CD4-positive, alpha-beta T cell treated with Interleukin-10 for 1 hour (primary cell): ENCODE results near the gene CHIC2.

Experiments used
- DNase-seq: peaks from one replicate; pipeline ENCODE4 v3.0.0-alpha.2; 2020

CHIC2 gene

GRCh38 chr4:53997898-53998297 lies 66.5 kb downstream of the CHIC2 start:
- DNase-seq, result no peak

DNA sequence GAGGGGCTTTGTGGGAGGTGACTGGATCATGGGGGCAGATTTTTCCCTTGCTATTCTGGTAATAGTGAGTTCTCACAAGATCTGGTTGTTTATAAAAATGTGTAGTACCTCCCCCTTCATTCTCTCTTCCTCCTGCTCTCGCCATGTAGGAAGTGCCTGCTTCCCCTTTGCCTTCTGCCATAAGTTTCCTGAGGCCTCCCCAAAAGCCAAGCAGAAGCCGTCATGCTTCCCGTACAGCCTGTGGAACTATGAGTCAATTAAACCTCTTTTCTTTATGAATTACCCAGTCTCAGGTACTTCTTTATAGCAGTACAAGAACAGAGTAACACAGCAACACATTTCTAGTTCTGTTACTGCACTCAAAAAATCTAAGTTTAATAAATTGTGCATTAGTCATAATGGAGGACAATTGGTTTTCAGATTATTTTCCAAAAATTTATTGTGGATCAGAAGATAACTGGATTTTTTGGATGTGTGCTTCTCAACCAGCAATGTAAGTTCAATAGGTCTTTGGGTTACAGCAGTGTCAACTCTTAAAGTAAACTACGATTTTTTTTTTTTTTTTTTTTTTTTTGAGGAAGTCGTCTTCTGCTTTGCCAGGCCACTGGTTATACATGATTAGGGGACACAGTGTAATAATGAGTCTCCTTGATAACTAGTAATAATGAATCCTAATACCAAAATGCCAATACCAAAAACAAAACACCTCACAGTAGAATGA lies 69.9 kb downstream of the CHIC2 start:
- no peak for DNase-seq

- DNase-seq, result no peak
These were observed 71.6 kb downstream of the CHIC2 start for GRCh38 chr4:53992785-53993184.

DNA sequence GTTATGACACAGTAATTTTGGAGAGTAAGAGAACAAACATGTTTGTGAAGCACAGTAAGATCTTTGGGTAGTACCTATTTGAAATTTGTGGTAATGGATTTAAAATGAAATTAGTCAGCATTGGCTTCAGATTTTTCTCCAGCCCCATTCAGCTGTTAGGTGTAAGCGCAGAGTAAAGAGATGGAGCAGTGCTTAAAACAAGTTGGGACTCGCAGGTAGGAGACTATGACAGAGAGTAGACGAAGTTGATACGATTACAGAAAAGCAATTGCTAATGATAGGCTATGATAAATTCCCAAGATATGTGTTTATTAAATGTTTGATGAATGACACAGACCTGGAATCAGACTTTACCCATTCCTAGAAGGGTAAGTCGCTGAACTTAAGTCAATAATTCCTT lies 72.6 kb downstream of the CHIC2 start:
- no peak for DNase-seq

- no peak for DNase-seq
These were observed 73.8 kb downstream of the CHIC2 start for GRCh38 chr4:53990641-53991040.

DNA sequence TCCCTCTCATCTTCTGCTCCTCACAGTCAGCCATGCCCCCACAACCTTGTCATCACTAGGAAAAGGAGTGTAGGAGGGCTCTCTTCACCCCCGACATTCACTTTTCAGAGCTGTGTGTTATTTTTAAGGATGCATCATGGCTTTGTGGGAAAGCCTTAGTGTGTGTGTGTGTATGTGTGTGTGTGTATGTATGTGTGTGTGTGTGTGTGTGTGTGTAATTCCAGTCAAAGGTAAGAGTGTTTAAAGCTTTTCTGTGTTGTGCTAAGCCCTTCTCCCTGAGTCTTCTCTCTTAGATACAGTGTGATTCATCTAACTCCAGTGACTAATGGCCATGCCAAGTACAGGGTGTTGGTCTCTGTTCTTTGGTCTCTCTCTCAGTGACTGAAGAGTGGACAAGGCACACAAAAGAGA lies 76.6 kb downstream of the CHIC2 start:
- no peak for DNase-seq

DNA sequence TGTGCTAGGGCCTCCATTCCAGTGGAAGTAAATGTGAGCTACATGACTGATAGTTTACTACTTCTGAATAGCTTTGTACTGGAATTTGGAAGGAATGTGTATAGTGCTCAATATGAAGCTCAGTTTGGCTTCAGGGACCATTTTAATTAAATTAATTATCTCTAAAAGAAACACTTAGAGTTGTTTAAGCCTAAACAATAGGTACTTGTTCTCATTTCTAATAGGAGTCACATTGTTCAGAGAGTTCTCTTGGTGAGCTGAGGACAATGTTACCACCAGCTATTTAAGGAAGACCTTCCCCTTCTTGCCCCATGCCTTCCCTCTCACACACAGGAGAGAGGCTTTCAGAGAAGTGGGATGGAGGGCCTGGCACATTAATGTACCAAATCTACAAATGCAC lies 78.3 kb downstream of the CHIC2 start:
- DNase-seq, result no peak

- DNase-seq, result no peak
These were observed 82.8 kb downstream of the CHIC2 start for GRCh38 chr4:53981567-53981966.

DNA sequence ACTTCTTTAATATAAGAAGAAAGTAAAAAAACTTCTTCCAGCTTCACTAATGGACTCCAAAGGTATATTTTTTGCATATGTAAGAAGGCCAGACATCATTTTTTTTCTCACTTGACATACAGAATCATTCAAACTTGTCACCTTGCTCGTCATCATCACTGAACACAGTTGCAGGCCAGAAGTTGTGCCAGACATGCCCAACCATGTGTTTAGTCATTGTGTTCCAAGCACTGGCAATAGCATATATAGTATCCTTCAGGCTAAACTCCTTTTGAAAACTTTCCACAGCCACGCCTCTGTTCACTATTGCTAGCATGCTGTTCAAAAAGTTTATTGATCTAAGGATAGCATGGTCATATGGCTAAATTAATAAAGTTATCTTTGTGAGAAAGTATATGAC lies 83.3 kb downstream of the CHIC2 start:
- DNase-seq, result no peak

GRCh38 chr4:53974561-53974960 lies 89.8 kb downstream of the CHIC2 start:
- DNase-seq, result no peak

DNA sequence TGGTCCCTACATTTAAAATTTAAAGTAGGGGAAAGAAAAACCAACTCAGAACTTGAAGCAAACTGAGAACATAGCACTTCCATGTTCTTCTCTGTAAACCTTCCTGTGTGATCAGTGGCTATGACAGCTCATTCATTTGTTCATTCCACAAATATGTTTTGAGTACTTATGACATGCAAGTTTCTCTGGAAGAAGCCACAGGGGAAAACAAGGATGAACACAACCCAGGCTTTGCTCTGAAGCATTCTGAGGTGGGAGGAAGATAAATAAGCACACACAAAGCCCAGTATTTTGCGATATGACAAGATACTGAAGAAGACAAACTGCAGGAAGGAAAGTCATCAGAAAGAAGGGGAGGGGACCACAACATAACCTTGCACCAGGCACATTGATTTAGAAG lies 96.4 kb downstream of the CHIC2 start:
- DNase-seq, result no peak

- no peak for DNase-seq
These were observed 100.6 kb downstream of the CHIC2 start for GRCh38 chr4:53963781-53964180.

- DNase-seq, result no peak
These were observed 101.1 kb downstream of the CHIC2 start for GRCh38 chr4:53963336-53963735.

DNA sequence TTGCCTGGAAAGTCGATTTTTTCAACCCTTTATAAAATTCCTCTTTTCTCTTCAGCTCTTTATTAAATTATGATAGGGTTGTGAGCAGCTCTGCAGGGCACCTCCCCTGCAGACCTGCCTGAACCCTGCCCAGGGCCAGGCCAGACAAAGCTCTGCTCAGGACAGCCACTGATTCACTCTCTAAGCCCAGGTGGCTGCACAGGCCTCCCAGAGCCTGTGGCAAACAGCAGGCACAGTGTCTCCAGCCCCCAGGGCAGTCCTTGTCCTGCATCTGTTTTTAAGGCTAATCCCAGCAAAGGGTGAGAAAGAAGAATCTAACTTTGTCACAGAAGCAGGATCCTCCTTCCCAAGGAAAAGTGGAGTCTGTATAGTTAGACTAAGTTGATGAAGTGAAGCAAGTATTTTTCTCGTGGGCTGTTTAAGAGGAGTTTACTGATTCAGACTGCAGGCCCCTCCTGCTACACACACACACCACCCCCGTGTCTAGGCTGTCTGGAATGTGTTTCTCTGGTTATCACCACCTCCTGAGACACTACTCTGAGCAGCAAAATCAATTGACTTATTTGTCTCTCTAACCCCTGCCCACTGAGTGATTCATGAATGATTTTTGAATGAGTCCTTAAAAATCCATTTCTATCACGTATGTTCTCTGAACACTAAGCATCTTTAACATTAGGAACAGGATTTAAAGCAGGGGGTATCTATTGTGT lies 101.7 kb downstream of the CHIC2 start:
- DNase-seq, result no peak

- no peak for DNase-seq
These were observed 103.1 kb downstream of the CHIC2 start for GRCh38 chr4:53961351-53961750.

DNA sequence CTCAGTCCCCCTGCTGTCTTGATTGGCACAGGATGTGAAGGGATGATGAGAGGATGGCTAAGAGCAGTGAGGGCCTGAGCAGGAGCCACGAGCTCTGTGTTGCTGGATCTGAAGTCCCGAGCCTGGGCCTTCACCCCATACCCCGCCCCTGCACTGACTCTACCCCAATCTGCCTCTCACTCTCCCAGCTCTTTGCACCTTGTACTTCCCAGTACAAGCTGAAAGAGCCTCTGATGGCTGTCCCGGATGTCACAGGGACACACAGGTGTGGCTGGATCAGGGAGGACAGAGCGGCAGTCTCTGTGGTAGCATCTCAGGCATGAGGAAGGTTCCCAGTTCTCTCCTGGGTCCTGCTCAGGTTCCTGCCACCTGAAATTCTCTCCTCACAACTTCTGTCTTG lies 103.6 kb downstream of the CHIC2 start:
- DNase-seq, result no peak
